ENCODE results near the gene ZDHHC9. TPM values are rescaled to one million over a fixed set of nuclear protein-coding genes. Genes with fewer than 3 reads are reported as not detected.

ZDHHC9 gene
- total and polyA plus RNA-seq, 2 of the 4 experiments (the other 2 are of a cell fraction), result 17.7 to 28.4 TPM

DNA sequence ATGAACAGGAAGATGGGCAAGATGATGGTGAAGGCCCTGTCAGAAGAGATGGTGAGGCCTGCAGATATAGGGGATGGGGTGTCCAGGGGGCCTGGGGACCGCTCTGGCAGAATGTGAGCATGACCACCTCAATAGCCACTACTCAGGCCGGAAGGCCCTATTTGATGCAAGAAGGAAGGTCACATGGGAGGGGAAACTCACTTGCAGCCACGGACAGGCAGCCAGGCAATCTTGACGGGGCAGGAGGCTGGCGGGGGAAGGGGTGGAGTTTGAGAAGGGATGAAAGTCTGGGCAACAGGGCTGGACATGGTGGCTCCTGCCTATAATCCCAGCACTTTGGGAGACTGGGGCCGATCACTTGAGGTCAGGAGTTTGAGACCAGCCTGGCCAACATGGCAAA is 55.2 kb downstream of the ZDHHC9 start:
- Histone ChIP-seq H3K79me1 (ENCODE audit: low read depth in 1 of 2, low read length in 2 of 2) (no peaks in the 10 kb centered on the region), H3K14ac (replicated peaks; ENCODE audit: low read depth, low read length) (no peak overlapping the region), H3K56ac (ENCODE audit: extremely low read depth, insufficient read depth, low read length) (no peak overlapping the region), H4K8ac (ENCODE audit: low read depth in 2 of 2, low read length in 2 of 2) (no peak overlapping the region), H2BK120ac (ENCODE audit: low read depth, low read length) (no peak overlapping the region), H3K9ac (ENCODE audit: low read depth, low read length) (no peak overlapping the region), H3K23ac (ENCODE audit: low read depth, low read length) (no peak overlapping the region), H4K91ac (ENCODE audit: insufficient read depth, low read depth, low read length) (no peak overlapping the region), H2AK9ac (replicated peaks; ENCODE audit: low read depth, low read length, poor library complexity) (no peak overlapping the region), H2BK15ac (ENCODE audit: low read depth, low read length) (no peak overlapping the region), H3K18ac (ENCODE audit: low read depth, low read length) (no peak overlapping the region), H4K20me1 (ENCODE audit: insufficient read depth, low read length) (no peaks in the 10 kb centered on the region; the same call in 1 of the 2 replicates), H3K4me3 (ENCODE audit: insufficient read depth, low read depth, low read length) (no peak overlapping the region), H2AFZ (replicated peaks; ENCODE audit: low read length, poor library complexity) (no peak overlapping the region), H3K9me3 (ENCODE audit: control insufficient read depth, insufficient read depth, low read length) (no peaks in the 10 kb centered on the region), H2AK5ac (ENCODE audit: low read depth, low read length) (no peak overlapping the region), H3K27ac (ENCODE audit: insufficient read depth, low read length) (no peak overlapping the region), H2BK5ac (ENCODE audit: low read depth, low read length, poor library complexity, severe bottlenecking) (no peak overlapping the region), H4K5ac (ENCODE audit: low read depth, low read length) (no peak overlapping the region), H3K4me1 (ENCODE audit: control insufficient read depth, insufficient read depth, low read length) (no peaks in the 10 kb centered on the region), H3K36me3 (ENCODE audit: control insufficient read depth, insufficient read depth, low read length) (no peaks in the 10 kb centered on the region), H2BK20ac (ENCODE audit: low read depth, low read length) (no peak overlapping the region), H3K9me1 (ENCODE audit: insufficient read depth, low read length) (no peaks in the 10 kb centered on the region), H3K27me3 (ENCODE audit: control insufficient read depth, insufficient read depth, low read length) (peaks cover 11% of the 10 kb centered on the region), H3K4ac (ENCODE audit: low read depth, low read length) (no peak overlapping the region), H3K4me2 (ENCODE audit: low read depth, low read length) (no peak overlapping the region)
- ChIA-PET POLR2A (ENCODE audit: unreplicated experiment) (no interaction called here), CTCF (interaction anchor here (1.0 kb wide), 1 partner anchor 12 kb away, joined by 3 read pairs; no protein-coding TSS in a partner anchor)
- no peak for TF ChIP-seq MAZ (IDR thresholded peaks at IDR 0.05; ENCODE audit: borderline replicate concordance, low read depth, low read length)
- no peak for TF ChIP-seq CHD1 (IDR thresholded peaks at IDR 0.05; ENCODE audit: low read depth, low read length)
- no peak for TF ChIP-seq NFE2L2 (IDR thresholded peaks at IDR 0.05; ENCODE audit: low read depth, low read length)
- no peak for TF ChIP-seq USF2 (IDR thresholded peaks at IDR 0.05; ENCODE audit: low read depth, low read length)
- TF ChIP-seq CEBPB (IDR thresholded peaks at IDR 0.05; ENCODE audit: low read depth, low read length), result no peak
- no peak for TF ChIP-seq CTCF (conservative IDR thresholded peaks at IDR 0.05; ENCODE audit: low read depth, low read length)
- no peak for TF ChIP-seq RCOR1 (IDR thresholded peaks at IDR 0.05; ENCODE audit: insufficient replicate concordance, low read length)
- TF ChIP-seq RFX5 (IDR thresholded peaks at IDR 0.05; ENCODE audit: low read depth, low read length), result no peak
- no peak for TF ChIP-seq FOS (IDR thresholded peaks at IDR 0.05; ENCODE audit: low read depth, low read length)
- TF ChIP-seq RAD21 (IDR thresholded peaks at IDR 0.05; ENCODE audit: low read length), result no peak
- no peak for TF ChIP-seq SMC3 (IDR thresholded peaks at IDR 0.05; ENCODE audit: low read depth, low read length)
- TF ChIP-seq MAFK (IDR thresholded peaks at IDR 0.05; ENCODE audit: low read depth, low read length), result no peak
- TF ChIP-seq ELK1 (IDR thresholded peaks at IDR 0.05; ENCODE audit: borderline replicate concordance, low read depth, low read length), result no peak
- no peak for TF ChIP-seq BHLHE40 (IDR thresholded peaks at IDR 0.05; ENCODE audit: low read depth, low read length)
- TF ChIP-seq MXI1 (IDR thresholded peaks at IDR 0.05; ENCODE audit: borderline replicate concordance, low read depth, low read length), result no peak
- no peak for TF ChIP-seq POLR2A (IDR thresholded peaks at IDR 0.05; ENCODE audit: low read depth, low read length)
- intact Hi-C loops (cut with micrococcal nuclease) (no loop called here), dilution Hi-C loops (cut with HindIII; ENCODE audit: low sequenced_read_pairs, unreplicated experiment) (no loop called here), in situ Hi-C loops (cut with MboI; ENCODE audit: low sequenced_read_pairs) (no loop called here)
- BruUV-seq (replicated peaks), result no TSS peak
- DNase-seq (no peak), ATAC-seq (ENCODE audit: low read depth) (no peak)
- 61% methylated on average over 2 of the region's 6 CpGs; no CpG with 5 or more reads in 1 of the 2 experiments for WGBS, 2 experiments (ENCODE audit: extremely low coverage in 2 of 2, insufficient read length in 1 of 2)

Measured in IMR-90 (cell line).